Right lobe of liver (tissue), 6 donors: Measurements from ENCODE around the gene TSPOAP1. TPM values are rescaled to one million over a fixed set of nuclear protein-coding genes. Genes with fewer than 3 reads are reported as not detected.

Experiments
- ATAC-seq, 4 donors: fragments of 200-7000 bp; cut with Tn5 transposase; one replicate each; pipeline ENCODE4 v1.9.1; 2020; ENCODE audit warnings: mild to moderate bottlenecking in 4 of 4, moderate library complexity in 4 of 4
- DNase-seq, 3 donors: peaks; one replicate each; pipeline ENCODE4 v3.0.0-alpha.2; 2020
- H3K27ac ChIP-seq, 3 donors: fragments of 200-600 bp; one replicate each; pipeline ENCODE4 v1.8.0; 2022
- H3K27me3 ChIP-seq, 2 donors: fragments of 200-600 bp; one replicate each; pipeline ENCODE4 v1.8.0; 2022
- H3K36me3 ChIP-seq, 4 donors: fragments of 200-600 bp; sonication (generic) in 1 of 4; one replicate each; pipeline versions ENCODE4 v1.5.1 to v1.8.0; 2017 to 2022; ENCODE audit warnings: control low read depth in 1 of 4
- H3K4me1 ChIP-seq, 4 donors: fragments of 200-600 bp; sonication (generic) in 1 of 4; one replicate each; pipeline versions ENCODE4 v1.5.1 to v1.8.0; 2017 to 2022; ENCODE audit warnings: control low read depth in 1 of 4
- H3K4me3 ChIP-seq, 3 donors: fragments of 200-600 bp; one replicate each; pipeline ENCODE4 v1.8.0; 2022
- H3K9me3 ChIP-seq, 4 donors: fragments of 200-600 bp; sonication (generic) in 1 of 4; one replicate each; pipeline versions ENCODE4 v1.5.1 to v1.8.0; 2017 to 2022; ENCODE audit warnings: control low read depth in 1 of 4
- CTCF ChIP-seq, 4 donors: fragments of 200-600 bp in 3 of 4; fragments of 450-650 bp in 1 of 4; IDR thresholded peaks; one replicate each; pipeline versions ENCODE4 v1.5.1 to v1.8.0; 2016 to 2022; ENCODE audit warnings: antibody characterized with exemption in 4 of 4, mild to moderate bottlenecking in 2 of 4
- POLR2A ChIP-seq: fragments of 450-650 bp; IDR thresholded peaks from one replicate; pipeline ENCODE4 v1.6.1; 2017; ENCODE audit warnings: antibody characterized with exemption, mild to moderate bottlenecking
- WGBS: methylation state at CpG from one replicate; pipeline ENCODE4 v1.1.6; 2018; ENCODE audit warnings: low coverage, low lambda C conversion rate; ENCODE audit not compliant: insufficient coverage; ENCODE audit errors: missing lambda C conversion rate; 5-methylcytosine and 5-hydroxymethylcytosine counted together
- intact Hi-C, 2 donors: fragments of 100-400 bp; cut with DNase I; formaldehyde crosslinking; loops; one replicate each; pipeline versions ENCODE4 v1.11.2 to v1.14.1; 2022
- total RNA-seq, 6 experiments: library from RNA; depleted of rRNA in 2 of 6; stranded (reverse); fragments of >200 nt in 2 of 6; fragmentation: NEBNext Ultra II Directional in 3 of 6; extraction: Animal tissue kit (Norgen Biotek cat#: 25700) in 3 of 6; gene quantifications; one replicate each; pipeline versions ENCODE4 v1.1.0 to v1.2.4, GENCODE V29; 2016 to 2023
- donor health status: DM: no; HTN: yes; CAD: no.
- donor health status: DM: no; HTN: no; CAD: no.
- donor health status: DM: no; HTN: no; CAD: no.
- donor health status: DM: no; HTN: yes; CAD: no.
- donor health status: DM: no; HTN: yes; CAD: no.

Gene TSPOAP1
- total RNA-seq, 6 experiments from 2014 or later = 0.87 to 8.3 (median 3.8) TPM

GRCh38 chr17:58326609-58327362 lies 1.8 kb downstream of the TSPOAP1 start:
- 52% methylated on average over 4 of the region's 9 CpGs for WGBS
- Histone ChIP-seq H3K27me3 (no peaks in the 10 kb centered on the region), H3K4me3 (no peak overlapping the region), H3K4me1 (peaks cover 0 to 4% (median 0%) of the 10 kb centered on the region in 4 donors), H3K36me3 (no peaks in the 10 kb centered on the region), H3K9me3 (no peaks in the 10 kb centered on the region), H3K27ac (no peak overlapping the region)
- intact Hi-C loops = loop anchor here in 1 of 2 donors (10.0 kb wide), 1 partner anchor 48 kb away; no protein-coding TSS in a partner anchor
- TF ChIP-seq POLR2A (no peak), CTCF (IDR thresholded peaks at IDR 0.05) (no peak)
- peak in 1 of 3 donors; percentile 37 for DNase-seq
- ATAC-seq = no peak

GRCh38 chr17:58325976-58326468 lies 2.6 kb downstream of the TSPOAP1 start:
- TF ChIP-seq POLR2A (no peak), CTCF (IDR thresholded peaks at IDR 0.05) (no peak)
- H3K4me3 ChIP-seq = no peak overlapping the region
- H3K4me1 ChIP-seq = peaks cover 0 to 4% (median 0%) of the 10 kb centered on the region in 4 donors
- no peaks in the 10 kb centered on the region for H3K36me3 ChIP-seq
- ATAC-seq = no peak
- WGBS = 61% methylated on average over 3 of the region's 11 CpGs
- no peaks in the 10 kb centered on the region for H3K9me3 ChIP-seq
- no peaks in the 10 kb centered on the region for H3K27me3 ChIP-seq
- no peak overlapping the region for H3K27ac ChIP-seq
- intact Hi-C loops = loop anchor here in 1 of 2 donors (10.0 kb wide), 1 partner anchor 49 kb away; no protein-coding TSS in a partner anchor
- peak in 1 of 3 donors; percentile 52 for DNase-seq

GRCh38 chr17:58325289-58325726 lies 3.3 kb downstream of the TSPOAP1 start:
- intact Hi-C loops = loop anchor here in 1 of 2 donors (10.0 kb wide), 1 partner anchor 49 kb away; no protein-coding TSS in a partner anchor
- H3K36me3 ChIP-seq = no peaks in the 10 kb centered on the region
- H3K9me3 ChIP-seq = no peaks in the 10 kb centered on the region
- no peak overlapping the region for H3K4me3 ChIP-seq
- TF ChIP-seq CTCF (IDR thresholded peaks at IDR 0.05) (no peak), POLR2A (no peak)
- no peaks in the 10 kb centered on the region for H3K27me3 ChIP-seq
- peak in 1 of 3 donors; percentile 56 for DNase-seq
- no peak for ATAC-seq
- 7% methylated on average over 2 of the region's 11 CpGs for whole genome bisulfite sequencing
- H3K27ac ChIP-seq = no peak overlapping the region
- peaks cover 0 to 4% (median 0%) of the 10 kb centered on the region in 4 donors for H3K4me1 ChIP-seq

- 12% methylated on average over 5 of the region's 66 CpGs for WGBS
- Histone ChIP-seq H3K4me3 (peak overlapping the region; percentile 35 to 77 (median 69)), H3K27me3 (no peaks in the 10 kb centered on the region), H3K36me3 (no peaks in the 10 kb centered on the region), H3K27ac (no peak overlapping the region), H3K9me3 (no peaks in the 10 kb centered on the region), H3K4me1 (peaks cover 0 to 4% (median 0%) of the 10 kb centered on the region in 4 donors)
- DNase-seq (peak in 2 of 3 donors; percentile 48 to 62), ATAC-seq (peak; percentile 69 to 80 (median 75))
- TF ChIP-seq CTCF (IDR thresholded peaks at IDR 0.05) (no peak), POLR2A (no peak)
- intact Hi-C loops = loop anchor here in 1 of 2 donors (10.0 kb wide), 1 partner anchor 50 kb away; no protein-coding TSS in a partner anchor
Measured at GRCh38 chr17:58324409-58325288, 3.9 kb downstream of the TSPOAP1 start.
